K562 (cell line): ENCODE results near the gene CERS2. TPM values are rescaled to one million over a fixed set of nuclear protein-coding genes. Genes with fewer than 3 reads are reported as not detected.

Experiments
- ARID2 ChIP-seq: fragments of 450-650 bp; IDR thresholded peaks from 2 replicates; pipeline ENCODE4 v1.6.1; 2017; ENCODE audit warnings: antibody characterized with exemption, mild to moderate bottlenecking
- ARID3B ChIP-seq: fragments of 250-450 bp; sonication (Bioruptor Pico); IDR thresholded peaks from 2 replicates; pipeline ENCODE4 v1.4.0; 2020; ENCODE audit warnings: borderline replicate concordance
- CREM ChIP-seq: IDR thresholded peaks from 2 replicates; pipeline ENCODE4 v1.6.1; 2014; ENCODE audit warnings: antibody characterized with exemption, low read depth
- E2F6 ChIP-seq, 2 experiments: IDR thresholded peaks; 2 replicates each; pipeline ENCODE4 v1.6.1; 2011; ENCODE audit warnings: borderline replicate concordance in 1 of 2, control low read depth in 1 of 2, low read depth in 1 of 2, low read length in 1 of 2, mild to moderate bottlenecking in 1 of 2, mixed read lengths in 1 of 2, moderate library complexity in 1 of 2; ENCODE audit not compliant: insufficient read depth in 1 of 2, insufficient read length in 1 of 2, poor library complexity in 1 of 2, severe bottlenecking in 1 of 2; ENCODE audit errors: extremely low read depth in 1 of 2
- ID3 ChIP-seq, 2 experiments: fragments of 250-450 bp in 1 of 2; fragments of 450-650 bp in 1 of 2; sonication (Bioruptor Pico) in 1 of 2; IDR thresholded peaks; 2 replicates each; pipeline versions ENCODE4 v1.6.1 to v1.8.0; 2016 to 2021; ENCODE audit warnings: mild to moderate bottlenecking in 2 of 2, moderate library complexity in 2 of 2, missing compliant biosample characterization in 1 of 2, missing genetic modification characterization in 1 of 2
- KHSRP ChIP-seq: fragments of 450-650 bp; IDR thresholded peaks from 2 replicates; pipeline ENCODE4 v1.6.1; 2017
- MAZ ChIP-seq, 2 experiments: fragments of 450-650 bp in 1 of 2; sonication (generic) in 1 of 2; formaldehyde crosslinking; IDR thresholded peaks in 1 of 2; conservative IDR thresholded peaks in 1 of 2; 2 replicates each; pipeline versions ENCODE4 v1.4.0 to v1.5.0; 2020; ENCODE audit warnings: mild to moderate bottlenecking in 1 of 2, missing genetic modification reagents in 1 of 2
- REST ChIP-seq, 2 experiments: fragments of 450-650 bp; formaldehyde crosslinking in 1 of 2; IDR thresholded peaks; 2 replicates each; pipeline versions ENCODE4 v1.4.0 to v1.6.1; 2014 to 2020; ENCODE audit warnings: mild to moderate bottlenecking in 2 of 2, borderline replicate concordance in 1 of 2, low read depth in 1 of 2
- polyA plus RNA-seq, 8 experiments: library from polyadenylated mRNA; depleted of rRNA in 4 of 8; stranded (reverse) in 5 of 8; unstranded in 3 of 8; fragments of >200 nt; fragmentation: Nextera tagmentation in 2 of 8; fragmentation: Illumina TruSeq in 1 of 8; extraction: Ambion mirVana in 2 of 8; extraction: Trizol in 1 of 8; gene quantifications; 2 replicates each; pipeline versions ENCODE4 v1.2.1 to v1.2.3, GENCODE V29; 2011 to 2014; ENCODE audit warnings: inconsistent platforms in 1 of 8, missing spikeins in 1 of 8
- total RNA-seq, 7 experiments: library from RNA; depleted of rRNA in 6 of 7; stranded (reverse); fragments of >200 nt in 6 of 7; fragmentation: Illumina TruSeq in 2 of 7; extraction: Trizol in 2 of 7; gene quantifications; 2 replicates each; pipeline versions ENCODE4 v1.2.1 to v1.2.3, GENCODE V29; 2011 to 2021; ENCODE audit warnings: low replicate concordance in 1 of 7

The CERS2 gene
- total and polyA plus RNA-seq, 9 of the 15 experiments (the other 6 are each of a cell fraction or from before 2014, with no cell fraction given), result 23.4 to 295 (median 132) TPM

- TF ChIP-seq KHSRP (no peak), E2F6 (IDR thresholded peaks at IDR 0.05; ENCODE audit: borderline replicate concordance in 1 of 2, extremely low read depth in 1 of 2, insufficient read depth in 1 of 2, insufficient read length in 1 of 2, low read depth in 1 of 2, low read length in 1 of 2, poor library complexity in 1 of 2, severe bottlenecking in 1 of 2) (no peak), REST (IDR thresholded peaks at IDR 0.05; ENCODE audit: borderline replicate concordance) (peak; percentile 56; the same call in 1 of the 2 replicates), REST (CRISPR knock-in tag; IDR thresholded peaks at IDR 0.05; ENCODE audit: low read depth) (no peak), MAZ (CRISPR knock-in tag; conservative IDR thresholded peaks at IDR 0.05 in 1 of 2, IDR thresholded peaks at IDR 0.05 in 1 of 2) (peak in 1 of 2 experiments; percentile 21; a peak in 1 of 4 replicates), CREM (no peak), ID3 (CRISPR knock-in tag; IDR thresholded peaks at IDR 0.05) (no peak), ID3 (tag; IDR thresholded peaks at IDR 0.05) (no peak), ARID2 (0 out of 2 replicates have a peak, but pooled peaks have one; percentile 34), ARID3B (CRISPR knock-in tag) (no peak)
Observed at GRCh38 chr1:150995896-150996295, 21.3 kb upstream of the CERS2 start (continued).
